GM12891 (cell line): ENCODE measurements around the gene PCED1B.

ENCODE experiments used
- PAX5 ChIP-seq: IDR thresholded peaks from 2 replicates; pipeline ENCODE4 v1.6.1; 2011; ENCODE audit warnings: low read length, moderate library complexity, mild to moderate bottlenecking; ENCODE audit not compliant: insufficient read depth, severe bottlenecking
- POLR2A ChIP-seq: IDR thresholded peaks from 2 replicates; pipeline ENCODE4 v1.6.1; 2011; ENCODE audit warnings: low read depth, low read length, control low read depth
- POLR2AphosphoS5 ChIP-seq: IDR thresholded peaks from 2 replicates; pipeline ENCODE4 v1.6.1; 2011; ENCODE audit warnings: low read depth, low read length, control low read depth
- POU2F2 ChIP-seq: IDR thresholded peaks from 2 replicates; pipeline ENCODE4 v1.6.1; 2011; ENCODE audit warnings: low read depth, mild to moderate bottlenecking, control low read depth, low read length, moderate library complexity
- SPI1 ChIP-seq: IDR thresholded peaks from 2 replicates; pipeline ENCODE4 v1.6.1; 2011; ENCODE audit warnings: low read depth, low read length, control low read depth
- TAF1 ChIP-seq: IDR thresholded peaks from 2 replicates; pipeline ENCODE4 v1.6.1; 2011; ENCODE audit warnings: low read depth, low read length, control low read depth

DNA sequence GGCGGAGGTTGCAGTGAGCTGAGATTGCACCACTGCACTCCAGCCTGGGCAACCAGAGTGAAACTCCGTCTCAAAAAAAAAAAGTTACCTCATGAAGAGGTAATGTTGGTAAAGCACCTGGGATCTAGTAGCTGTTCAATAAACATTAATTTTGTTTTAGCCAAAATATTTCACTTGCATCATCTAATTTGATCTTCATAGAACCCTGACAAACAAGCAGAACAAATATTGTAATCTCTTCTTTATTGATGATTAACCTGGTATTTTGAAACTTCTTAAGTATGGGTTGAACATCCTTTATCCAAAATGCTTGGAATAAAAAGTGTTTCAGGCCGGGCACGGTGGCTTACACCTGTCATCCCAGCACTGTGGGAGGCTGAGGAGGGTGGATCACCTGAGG lies 149.4 kb downstream of the PCED1B start:
- TF ChIP-seq SPI1 (no peak), POLR2AphosphoS5 (no peak), POLR2A (no peak), TAF1 (no peak), POU2F2 (no peak), PAX5 (no peak)
